Fibroblast of pulmonary artery (primary cell): Measurements from ENCODE around the gene BMS1.

ENCODE experiments used
- DNase-seq: peaks from one replicate; pipeline ENCODE4 v3.0.0-alpha.2; 2010; ENCODE audit warnings: low read depth
- H3K4me3 ChIP-seq: replicated peaks from 2 replicates; pipeline ENCODE4 v1.5.1; 2011; ENCODE audit warnings: low read depth, mild to moderate bottlenecking, control low read depth, low read length, moderate library complexity
- TF ChIP-seq, protein P1 (sequence below): IDR thresholded peaks from 2 replicates; pipeline ENCODE4 v1.5.1; 2011; ENCODE audit warnings: mild to moderate bottlenecking, control low read depth, low read length, inconsistent platforms; ENCODE audit errors: missing control alignments

The BMS1 gene

DNA sequence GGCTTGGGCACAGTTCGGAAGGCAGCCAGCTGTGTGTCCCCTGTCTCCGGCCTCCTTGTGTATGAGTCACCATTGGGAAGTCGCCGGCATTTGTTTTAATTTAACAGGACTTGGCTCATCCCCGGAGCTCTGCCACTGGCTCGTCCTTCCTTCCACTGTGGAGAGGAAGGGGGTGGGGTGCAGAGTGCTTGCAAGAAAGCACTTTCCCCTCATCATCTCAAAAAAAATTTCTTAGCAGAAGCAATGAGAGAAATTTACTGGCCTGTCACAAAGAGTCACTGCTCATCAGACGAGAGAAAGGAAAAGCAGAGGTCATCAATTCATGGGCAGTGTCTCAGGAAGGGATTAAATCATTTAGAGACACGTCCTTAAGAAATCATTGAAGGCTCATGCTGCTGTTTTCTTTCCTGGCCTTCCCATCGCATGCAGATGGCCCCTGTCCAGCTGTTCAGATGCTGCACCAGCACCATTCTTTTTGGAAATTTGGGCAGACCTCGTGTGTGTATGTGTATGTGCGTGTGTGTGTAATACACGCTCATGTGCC lies 93.3 kb downstream of the BMS1 start:
- TF ChIP-seq, protein P1, sequence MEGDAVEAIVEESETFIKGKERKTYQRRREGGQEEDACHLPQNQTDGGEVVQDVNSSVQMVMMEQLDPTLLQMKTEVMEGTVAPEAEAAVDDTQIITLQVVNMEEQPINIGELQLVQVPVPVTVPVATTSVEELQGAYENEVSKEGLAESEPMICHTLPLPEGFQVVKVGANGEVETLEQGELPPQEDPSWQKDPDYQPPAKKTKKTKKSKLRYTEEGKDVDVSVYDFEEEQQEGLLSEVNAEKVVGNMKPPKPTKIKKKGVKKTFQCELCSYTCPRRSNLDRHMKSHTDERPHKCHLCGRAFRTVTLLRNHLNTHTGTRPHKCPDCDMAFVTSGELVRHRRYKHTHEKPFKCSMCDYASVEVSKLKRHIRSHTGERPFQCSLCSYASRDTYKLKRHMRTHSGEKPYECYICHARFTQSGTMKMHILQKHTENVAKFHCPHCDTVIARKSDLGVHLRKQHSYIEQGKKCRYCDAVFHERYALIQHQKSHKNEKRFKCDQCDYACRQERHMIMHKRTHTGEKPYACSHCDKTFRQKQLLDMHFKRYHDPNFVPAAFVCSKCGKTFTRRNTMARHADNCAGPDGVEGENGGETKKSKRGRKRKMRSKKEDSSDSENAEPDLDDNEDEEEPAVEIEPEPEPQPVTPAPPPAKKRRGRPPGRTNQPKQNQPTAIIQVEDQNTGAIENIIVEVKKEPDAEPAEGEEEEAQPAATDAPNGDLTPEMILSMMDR, result no peak
- peak; percentile 7 for DNase-seq
- H3K4me3 ChIP-seq, result no peak overlapping the region

DNA sequence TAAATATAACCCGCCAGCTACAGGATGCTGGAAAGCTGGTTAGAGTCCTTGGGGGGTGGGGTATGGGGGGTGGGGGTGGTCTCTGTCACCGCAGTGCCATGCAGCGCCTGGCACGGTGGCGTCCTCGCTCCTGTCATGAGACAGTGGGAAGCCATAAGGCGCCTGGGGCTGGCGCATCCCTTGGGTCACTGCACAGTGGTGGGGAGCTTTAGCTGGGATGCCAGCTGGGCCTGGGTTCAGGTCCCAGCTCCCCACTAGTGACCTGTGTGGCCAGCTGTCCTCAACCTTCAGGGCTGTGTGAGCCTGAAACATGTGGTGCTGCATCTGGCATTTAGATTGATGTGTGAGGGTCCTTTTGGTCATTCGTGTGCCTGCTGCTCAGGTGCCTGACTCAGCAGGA lies 93.9 kb downstream of the BMS1 start:
- no peak overlapping the region for H3K4me3 ChIP-seq
- no peak for DNase-seq
- TF ChIP-seq, protein P1, result no peak

DNA sequence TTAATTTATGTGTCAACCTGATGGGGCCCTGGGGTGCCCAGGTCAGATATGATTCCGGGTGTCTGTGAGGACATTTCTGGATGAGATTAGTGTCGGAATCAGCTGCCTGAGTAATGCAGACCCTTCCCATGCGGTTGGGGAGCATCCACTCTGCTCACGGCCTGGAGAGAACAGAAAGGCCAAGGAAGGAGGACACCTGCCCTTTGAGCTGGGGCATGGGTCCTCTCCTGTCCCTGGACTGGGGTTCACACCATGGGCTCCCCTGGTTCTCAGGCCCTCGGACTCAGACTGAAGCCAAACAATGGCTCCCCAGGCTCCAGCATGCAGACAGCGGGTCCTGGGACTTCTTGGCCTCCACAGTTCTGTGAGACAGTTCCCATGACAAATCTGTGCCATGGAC lies 94.3 kb downstream of the BMS1 start:
- no peak overlapping the region for H3K4me3 ChIP-seq
- no peak for DNase-seq
- TF ChIP-seq, protein P1, result no peak

DNA sequence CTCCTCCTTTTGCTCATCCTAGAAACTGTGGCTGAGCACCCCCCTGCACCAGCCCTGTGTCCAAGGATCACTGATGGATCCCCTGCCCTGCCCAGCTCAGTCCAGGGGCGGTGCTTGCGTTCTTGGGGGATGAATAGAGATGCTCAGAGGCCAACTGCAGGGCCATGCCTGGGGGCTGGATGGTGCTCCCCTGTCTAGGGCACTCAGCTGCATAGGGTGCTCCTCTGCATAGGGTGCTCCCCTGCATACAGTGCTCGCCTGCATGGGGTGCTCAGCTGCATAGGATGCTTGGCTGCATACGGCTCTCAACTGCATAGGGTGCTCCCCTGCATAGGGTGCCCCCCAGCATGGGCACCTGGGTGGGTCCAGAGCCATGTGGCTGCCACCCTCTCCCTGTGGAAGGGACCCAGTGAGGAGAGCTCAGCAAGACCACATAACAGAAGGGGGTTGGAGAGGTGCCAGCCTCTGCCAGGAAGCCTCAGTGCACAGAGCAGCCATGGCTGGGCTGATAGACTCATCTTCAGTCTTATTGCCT lies 95.0 kb downstream of the BMS1 start:
- TF ChIP-seq, protein P1, result no peak
- no peak for DNase-seq
- H3K4me3 ChIP-seq, result no peak overlapping the region

DNA sequence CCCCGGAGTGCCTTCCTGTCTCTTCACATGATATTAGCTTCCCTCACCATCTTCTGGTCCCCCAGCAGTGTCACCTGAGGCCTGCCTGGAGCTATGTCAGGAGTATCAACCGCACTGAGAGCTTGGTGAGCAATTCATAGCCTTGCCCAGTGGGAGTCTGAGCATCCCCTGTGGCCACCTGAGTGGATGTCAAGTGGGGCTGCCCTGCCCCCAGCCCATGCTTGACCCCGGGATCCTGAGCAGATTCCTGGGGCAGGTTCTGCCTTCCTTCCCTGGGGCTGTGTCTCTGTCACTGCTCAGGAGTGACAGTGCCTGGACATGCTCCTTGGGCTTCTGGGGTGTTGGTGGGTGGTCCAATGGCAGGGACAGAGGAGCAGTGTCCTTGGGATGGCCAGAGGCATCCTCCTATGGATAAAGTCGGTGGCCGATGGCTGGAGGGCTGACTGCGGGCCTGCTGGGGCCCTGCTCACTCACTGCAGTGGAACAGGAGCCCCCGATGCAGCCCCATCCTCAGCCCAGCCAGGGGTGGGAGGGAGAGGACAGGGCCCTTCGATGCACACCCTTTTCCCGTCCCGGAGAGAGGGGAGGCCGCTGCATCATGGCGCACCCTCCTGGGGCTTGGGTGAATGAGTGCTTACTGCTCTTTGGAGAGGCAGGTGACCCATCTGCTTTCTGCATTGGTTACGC lies 95.7 kb downstream of the BMS1 start:
- TF ChIP-seq, protein P1, result no peak
- DNase-seq, result no peak
- no peak overlapping the region for H3K4me3 ChIP-seq

DNA sequence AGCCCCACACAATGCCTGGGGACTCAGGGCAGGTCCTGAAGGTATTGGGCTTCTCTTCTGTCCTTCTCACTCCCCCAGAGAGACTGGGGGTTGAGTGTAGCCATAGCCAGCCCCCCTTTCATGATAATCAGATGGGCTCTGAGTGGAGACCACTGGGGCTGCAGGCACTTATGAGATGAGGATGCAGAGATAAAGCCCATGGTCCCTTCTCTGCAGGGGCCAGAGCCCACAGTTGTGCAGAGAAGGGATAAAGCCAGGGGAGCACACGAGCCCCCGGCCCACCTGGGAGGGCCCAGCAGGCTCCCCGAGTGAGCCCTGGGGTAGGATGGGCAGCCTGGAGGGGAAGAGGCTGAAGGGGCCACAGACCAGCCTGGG lies 96.2 kb downstream of the BMS1 start:
- TF ChIP-seq, protein P1, result no peak
- no peak for DNase-seq
- no peak overlapping the region for H3K4me3 ChIP-seq
